ENCODE measurements around the gene THAP7.

THAP7 gene

DNA sequence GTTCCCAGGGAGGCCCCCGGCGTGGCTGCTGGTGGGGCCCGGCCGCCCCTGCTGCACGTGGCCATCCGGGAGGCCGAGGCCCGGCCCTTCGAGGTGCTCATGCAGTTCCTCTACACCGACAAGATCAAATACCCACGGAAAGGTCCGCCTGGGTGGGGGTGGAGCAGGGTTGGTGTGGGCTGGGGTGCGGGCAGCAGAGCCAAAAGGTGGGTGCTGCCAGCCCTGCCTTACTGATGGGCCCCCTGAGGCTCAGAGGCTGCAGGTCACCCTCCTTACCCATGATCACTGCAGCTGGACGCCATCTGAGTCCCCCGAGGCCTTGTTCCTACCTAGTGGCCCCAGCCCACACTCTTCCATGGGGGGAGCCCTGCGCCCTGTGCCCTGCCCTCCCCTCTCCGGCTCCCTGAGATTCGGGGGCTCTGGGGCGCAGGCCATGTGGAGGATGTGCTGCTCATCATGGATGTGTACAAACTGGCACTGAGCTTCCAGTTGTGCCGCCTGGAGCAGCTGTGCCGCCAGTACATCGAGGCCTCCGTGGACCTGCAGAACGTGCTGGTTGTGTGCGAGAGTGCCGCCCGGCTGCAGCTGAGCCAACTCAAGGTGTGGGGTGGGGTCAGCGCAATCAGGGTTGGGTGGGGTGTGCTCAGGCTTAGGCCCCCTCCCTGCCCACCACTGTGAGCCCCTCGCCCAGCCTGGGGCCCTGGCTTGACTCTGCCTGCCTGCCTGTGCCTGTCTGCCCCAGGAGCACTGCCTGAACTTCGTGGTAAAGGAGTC is 7.6 kb downstream of the THAP7 start:
- H3K4me3 ChIP-seq (ENCODE audit: low read depth, low read length): no peak overlapping the region
- DNase-seq (ENCODE audit: low read depth): no peak
- TF ChIP-seq, protein P1, sequence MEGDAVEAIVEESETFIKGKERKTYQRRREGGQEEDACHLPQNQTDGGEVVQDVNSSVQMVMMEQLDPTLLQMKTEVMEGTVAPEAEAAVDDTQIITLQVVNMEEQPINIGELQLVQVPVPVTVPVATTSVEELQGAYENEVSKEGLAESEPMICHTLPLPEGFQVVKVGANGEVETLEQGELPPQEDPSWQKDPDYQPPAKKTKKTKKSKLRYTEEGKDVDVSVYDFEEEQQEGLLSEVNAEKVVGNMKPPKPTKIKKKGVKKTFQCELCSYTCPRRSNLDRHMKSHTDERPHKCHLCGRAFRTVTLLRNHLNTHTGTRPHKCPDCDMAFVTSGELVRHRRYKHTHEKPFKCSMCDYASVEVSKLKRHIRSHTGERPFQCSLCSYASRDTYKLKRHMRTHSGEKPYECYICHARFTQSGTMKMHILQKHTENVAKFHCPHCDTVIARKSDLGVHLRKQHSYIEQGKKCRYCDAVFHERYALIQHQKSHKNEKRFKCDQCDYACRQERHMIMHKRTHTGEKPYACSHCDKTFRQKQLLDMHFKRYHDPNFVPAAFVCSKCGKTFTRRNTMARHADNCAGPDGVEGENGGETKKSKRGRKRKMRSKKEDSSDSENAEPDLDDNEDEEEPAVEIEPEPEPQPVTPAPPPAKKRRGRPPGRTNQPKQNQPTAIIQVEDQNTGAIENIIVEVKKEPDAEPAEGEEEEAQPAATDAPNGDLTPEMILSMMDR (IDR thresholded peaks at IDR 0.05; ENCODE audit: low read depth, low read length, missing control alignments): no peak

DNA sequence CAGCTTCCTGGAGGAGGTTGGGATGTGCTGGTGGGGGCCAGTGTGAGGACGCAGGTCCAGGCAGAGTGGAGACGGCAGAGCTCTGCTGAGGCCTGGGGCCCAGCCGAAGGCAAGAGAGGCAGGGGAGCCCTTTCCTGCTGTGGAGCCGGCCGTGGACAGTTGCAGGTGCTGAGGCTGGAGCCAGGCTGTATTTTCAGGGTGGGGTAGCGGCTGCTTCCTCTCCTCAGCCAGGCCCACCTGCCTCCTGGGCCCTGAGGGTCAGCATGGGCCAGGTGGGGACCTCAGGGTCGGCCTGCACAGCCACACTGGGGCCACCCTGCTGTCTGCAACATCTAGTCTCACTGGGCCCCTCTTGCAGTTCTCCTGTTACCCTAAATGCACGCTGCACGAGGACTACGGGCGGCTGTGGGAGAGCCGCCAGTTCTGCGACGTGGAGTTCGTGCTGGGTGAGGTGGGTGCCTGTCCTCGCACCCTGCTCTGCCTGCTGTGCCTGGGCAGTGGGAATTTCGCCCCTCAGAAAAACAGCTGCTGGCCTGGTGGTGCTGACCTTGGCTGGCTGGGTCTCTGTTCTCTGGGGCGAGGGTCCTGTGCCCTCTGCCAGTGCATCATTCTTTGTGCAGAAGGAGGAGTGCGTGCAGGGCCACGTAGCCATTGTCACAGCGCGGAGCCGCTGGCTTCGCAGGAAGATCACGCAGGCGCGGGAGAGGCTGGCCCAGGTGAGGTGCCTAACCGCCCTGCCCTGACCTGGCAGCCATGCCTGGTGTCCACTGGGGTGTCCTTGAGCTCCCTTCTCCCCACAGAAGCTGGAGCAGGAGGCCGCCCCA is 8.4 kb downstream of the THAP7 start:
- no peak for DNase-seq (ENCODE audit: low read depth)
- TF ChIP-seq, protein P1 (IDR thresholded peaks at IDR 0.05; ENCODE audit: low read depth, low read length, missing control alignments): no peak

GRCh38 chr22:20992456-20993303 is 9.2 kb downstream of the THAP7 start:
- H3K4me3 ChIP-seq (ENCODE audit: low read depth, low read length): no peak overlapping the region
- DNase-seq (ENCODE audit: low read depth): no peak
- TF ChIP-seq, protein P1 (IDR thresholded peaks at IDR 0.05; ENCODE audit: low read depth, low read length, missing control alignments): no peak

More for the DNA sequence above, 8.4 kb downstream of the THAP7 start:
- no peak overlapping the region for H3K4me3 ChIP-seq (ENCODE audit: low read depth, low read length)

DNA sequence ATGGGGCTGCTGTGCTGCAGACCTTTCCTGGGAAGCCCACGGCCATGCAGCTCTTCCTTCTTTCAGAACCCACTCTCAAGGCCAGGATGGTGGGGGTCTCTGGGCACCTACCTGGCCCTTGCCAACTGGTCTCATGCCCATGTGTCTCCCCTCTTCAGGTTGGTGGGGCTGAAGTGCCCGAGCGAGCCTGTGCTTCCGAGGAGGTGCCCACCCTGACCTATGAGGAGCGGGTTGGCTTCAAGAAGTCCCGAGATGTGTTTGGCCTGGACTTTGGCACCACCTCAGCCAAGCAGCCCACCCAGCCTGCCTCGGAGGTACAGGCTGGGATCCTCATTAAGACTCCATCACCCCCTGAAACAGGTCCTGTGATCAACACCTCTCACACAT is 9.9 kb downstream of the THAP7 start:
- DNase-seq (ENCODE audit: low read depth): no peak
- H3K4me3 ChIP-seq (ENCODE audit: low read depth, low read length): no peak overlapping the region
- TF ChIP-seq, protein P1 (IDR thresholded peaks at IDR 0.05; ENCODE audit: low read depth, low read length, missing control alignments): no peak

DNA sequence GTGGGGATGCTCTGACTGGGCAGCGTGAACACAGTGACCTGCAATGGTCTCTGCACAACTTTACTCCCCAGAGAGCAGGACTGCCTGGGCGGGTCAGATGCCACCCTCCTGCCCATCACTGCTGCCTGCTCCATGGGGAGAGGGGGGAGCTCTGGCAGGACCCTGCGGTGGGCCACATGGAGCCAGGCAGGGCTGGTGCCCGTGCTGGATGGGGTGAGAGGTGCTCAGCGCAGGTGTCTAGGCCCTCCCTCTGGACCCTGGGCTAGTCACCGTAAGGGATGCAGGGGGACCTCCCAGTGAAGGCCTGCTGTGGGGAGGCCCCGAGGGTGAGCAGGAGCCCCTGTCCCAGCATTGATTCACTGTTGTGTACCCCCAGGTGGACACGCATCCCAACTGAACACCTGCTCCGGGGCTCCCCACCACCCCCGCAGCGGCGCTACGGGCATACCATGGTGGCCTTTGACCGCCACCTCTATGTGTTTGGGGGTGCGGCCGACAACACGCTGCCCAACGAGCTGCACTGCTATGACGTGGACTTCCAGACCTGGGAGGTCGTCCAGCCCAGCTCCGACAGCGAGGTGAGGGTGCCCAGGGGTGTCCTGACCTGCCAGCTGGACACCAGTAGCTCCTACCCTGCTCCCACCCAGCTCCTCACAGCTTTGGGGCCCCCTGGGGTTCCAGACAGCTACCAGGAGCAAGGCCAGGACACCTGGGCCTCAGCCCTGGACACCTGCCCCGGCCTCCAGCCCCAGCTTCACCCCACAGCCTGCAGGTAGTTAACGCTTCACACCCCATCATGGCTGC is 10.5 kb downstream of the THAP7 start:
- TF ChIP-seq, protein P1 (IDR thresholded peaks at IDR 0.05; ENCODE audit: low read depth, low read length, missing control alignments): no peak
- no peak overlapping the region for H3K4me3 ChIP-seq (ENCODE audit: low read depth, low read length)
- DNase-seq (ENCODE audit: low read depth): no peak
